NCI-H226 (cell line): Measurements from ENCODE around the gene GUCA2A.

Source experiments
- DNase-seq: peaks from one replicate; pipeline ENCODE4 v3.0.0-alpha.2; 2015

GUCA2A gene

GRCh38 chr1:42128499-42128898 is 36.0 kb downstream of the GUCA2A start:
- no peak for DNase-seq

DNA sequence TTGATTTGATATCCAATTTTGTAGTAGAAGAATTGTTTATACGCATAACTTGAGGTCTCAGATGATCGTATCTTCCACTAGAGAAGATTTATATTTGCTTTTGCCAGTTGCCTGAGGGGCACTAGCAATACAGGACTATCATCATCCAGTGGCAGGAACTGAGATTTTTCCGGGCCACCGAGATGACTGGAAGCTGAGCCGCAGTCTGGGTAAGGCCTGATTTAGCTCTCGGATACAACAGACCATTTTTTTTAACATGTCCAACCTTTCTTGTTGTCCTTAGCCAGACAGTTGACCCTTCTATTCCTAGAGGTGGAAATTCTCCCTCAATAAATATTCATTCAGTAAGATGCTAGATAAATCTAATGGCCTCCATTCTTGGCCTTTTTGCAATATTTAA is 36.8 kb downstream of the GUCA2A start:
- DNase-seq = no peak

GRCh38 chr1:42125552-42125951 is 39.0 kb downstream of the GUCA2A start:
- no peak for DNase-seq

GRCh38 chr1:42122408-42122807 is 42.1 kb downstream of the GUCA2A start:
- no peak for DNase-seq

DNA sequence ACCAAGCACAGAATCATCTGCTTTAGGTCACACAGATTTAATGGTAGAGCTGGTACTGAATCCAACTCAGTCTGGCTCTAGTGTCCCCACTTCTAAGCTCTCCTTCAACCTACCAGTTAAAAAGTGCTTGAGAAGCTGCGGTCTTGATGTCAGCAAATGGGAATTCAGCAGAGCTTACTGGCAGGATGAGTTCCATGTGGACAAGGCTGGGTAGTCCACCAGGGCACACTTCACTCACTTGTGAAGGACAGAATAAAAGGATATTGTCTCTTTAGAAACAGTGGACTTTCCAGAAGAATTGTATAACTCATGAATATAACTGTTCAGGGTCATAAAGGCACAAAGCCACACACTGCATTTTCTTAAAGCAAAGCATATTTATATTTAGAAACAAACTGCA is 46.4 kb downstream of the GUCA2A start:
- no peak for DNase-seq

GRCh38 chr1:42117214-42117613 is 47.3 kb downstream of the GUCA2A start:
- DNase-seq = no peak

GRCh38 chr1:42114229-42114628 is 50.3 kb downstream of the GUCA2A start:
- no peak for DNase-seq
